ENCODE data around the gene RNASE12. TPM values are rescaled to one million over a fixed set of nuclear protein-coding genes. Genes with fewer than 3 reads are reported as not detected.

RNASE12 gene
- total RNA-seq, 2 donors from 2014 or later: not detected

DNA sequence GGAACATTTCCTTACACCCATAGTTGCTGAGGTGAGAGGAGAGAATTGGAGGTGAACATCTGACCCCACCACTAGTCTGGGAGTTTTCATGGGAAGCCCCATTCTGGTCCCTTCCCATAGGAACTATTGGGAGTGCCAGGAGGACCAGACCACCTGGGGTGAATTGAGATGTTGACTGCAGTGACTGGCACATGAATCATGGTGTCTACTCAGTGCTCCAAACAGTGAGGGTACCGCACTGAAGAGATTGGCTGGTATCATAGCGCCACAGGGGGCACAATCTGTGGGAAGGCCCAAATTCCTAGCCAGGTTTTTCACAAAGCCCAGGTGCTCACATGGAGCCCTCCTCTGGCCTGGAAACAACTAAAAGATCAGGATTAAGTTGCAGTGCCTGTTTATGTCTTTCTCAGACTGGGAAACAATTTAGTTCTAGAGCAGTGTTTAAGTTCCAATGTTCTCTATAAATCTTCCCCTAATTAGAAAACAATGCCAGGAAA is 26.6 kb downstream of the RNASE12 start:
- TF ChIP-seq CTCF (conservative IDR thresholded peaks at IDR 0.05): no peak
- no peak overlapping the region for H3K27ac Mint-ChIP-seq

GRCh38 chr14:20563971-20564370 is 27.2 kb downstream of the RNASE12 start:
- no peak overlapping the region for H3K9ac ChIP-seq (ENCODE audit: extremely low read depth, low read length, poor library complexity, severe bottlenecking)
- H3K4me3 Mint-ChIP-seq: no peak overlapping the region

More for the DNA sequence above, 26.6 kb downstream of the RNASE12 start:
- H3K27me3 Mint-ChIP-seq (ENCODE audit: insufficient read depth): no peaks in the 10 kb centered on the region
- H3K9me3 Mint-ChIP-seq: peaks cover 25% of the 10 kb centered on the region
- Histone ChIP-seq H3K9me3 (ENCODE audit: control insufficient read depth, low read length) (peaks cover 28% of the 10 kb centered on the region), H3K27ac (ENCODE audit: low read depth, low read length) (no peak overlapping the region), H3K36me3 (ENCODE audit: control insufficient read depth, insufficient read depth, low read length) (no peaks in the 10 kb centered on the region), H3K9ac (ENCODE audit: extremely low read depth, low read length, poor library complexity, severe bottlenecking) (no peak overlapping the region), H3K4me3 (ENCODE audit: low read length) (peak overlapping the region; percentile 0), H3K4me1 (ENCODE audit: control insufficient read depth, insufficient read depth, low read length) (peaks cover 7% of the 10 kb centered on the region), H3K27me3 (ENCODE audit: control insufficient read depth, insufficient read depth, low read length, poor library complexity, severe bottlenecking) (no peaks in the 10 kb centered on the region)
- peak; percentile 50 for DNase-seq
- H3K36me3 Mint-ChIP-seq (ENCODE audit: low read depth): peaks cover 12% of the 10 kb centered on the region
- peaks cover 33% of the 10 kb centered on the region for H3K4me1 Mint-ChIP-seq
- H3K4me3 Mint-ChIP-seq: no peak overlapping the region
- WGBS, 2 experiments (ENCODE audit: insufficient coverage in 1 of 2, insufficient read length in 1 of 2): 78 to 94% methylated on average over 2 of the region's 2 CpGs

DNA sequence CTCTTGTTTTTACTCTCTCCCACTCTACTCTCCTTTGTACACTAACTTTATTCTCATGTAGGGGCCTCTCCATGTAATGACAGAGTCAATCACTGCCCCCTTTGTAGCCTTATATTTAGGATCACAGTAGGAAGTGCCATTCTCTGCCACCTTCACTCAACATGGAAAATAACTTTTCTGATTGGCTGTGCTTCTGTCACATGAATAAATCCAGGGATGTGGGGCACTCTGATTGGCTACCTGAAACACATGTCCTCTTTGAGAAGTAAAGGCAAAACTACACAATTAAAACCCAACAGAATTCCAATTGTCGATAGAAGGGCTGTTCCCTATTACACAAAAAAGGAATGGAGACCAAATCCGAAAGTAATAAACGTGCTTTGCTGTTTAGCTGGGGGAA is 30.2 kb downstream of the RNASE12 start, which contains the start of gene RNASE9:
RNASE9 (minus strand) TSS at position 87 of the 400 bp plus-strand sequence.
- Mint-ChIP-seq H3K36me3 (ENCODE audit: low read depth) (no peaks in the 10 kb centered on the region), H3K4me1 (peaks cover 27% of the 10 kb centered on the region), H3K4me3 (no peak within 1 kb of the TSS), H3K9me3 (no peaks in the 10 kb centered on the region), H3K27me3 (ENCODE audit: insufficient read depth) (no peaks in the 10 kb centered on the region), H3K27ac (no peak within 1 kb of the TSS)
- Histone ChIP-seq H3K9ac (ENCODE audit: extremely low read depth, low read length, poor library complexity, severe bottlenecking) (no peak within 1 kb of the TSS), H3K9me3 (ENCODE audit: control insufficient read depth, low read length) (peaks cover 15% of the 10 kb centered on the region), H3K4me1 (ENCODE audit: control insufficient read depth, insufficient read depth, low read length) (peaks cover 13% of the 10 kb centered on the region), H3K4me3 (ENCODE audit: low read length) (no peak within 1 kb of the TSS), H3K27me3 (ENCODE audit: control insufficient read depth, insufficient read depth, low read length, poor library complexity, severe bottlenecking) (no peaks in the 10 kb centered on the region), H3K36me3 (ENCODE audit: control insufficient read depth, insufficient read depth, low read length) (no peaks in the 10 kb centered on the region), H3K27ac (ENCODE audit: low read depth, low read length) (no peak within 1 kb of the TSS)
- TF ChIP-seq CTCF (conservative IDR thresholded peaks at IDR 0.05): no peak
- no peak for DNase-seq
- 87% methylated on average over 3 of the region's 3 CpGs; no CpG with 5 or more reads in 1 of the 2 experiments for WGBS, 2 experiments (ENCODE audit: insufficient coverage in 1 of 2, insufficient read length in 1 of 2)

More at GRCh38 chr14:20563971-20564370, 27.2 kb downstream of the RNASE12 start:
- peaks cover 8% of the 10 kb centered on the region for H3K36me3 Mint-ChIP-seq (ENCODE audit: low read depth)
- peaks cover 37% of the 10 kb centered on the region for H3K4me1 Mint-ChIP-seq
- Histone ChIP-seq H3K27me3 (ENCODE audit: control insufficient read depth, insufficient read depth, low read length, poor library complexity, severe bottlenecking) (no peaks in the 10 kb centered on the region), H3K36me3 (ENCODE audit: control insufficient read depth, insufficient read depth, low read length) (no peaks in the 10 kb centered on the region), H3K9me3 (ENCODE audit: control insufficient read depth, low read length) (peaks cover 23% of the 10 kb centered on the region), H3K27ac (ENCODE audit: low read depth, low read length) (no peak overlapping the region), H3K4me1 (ENCODE audit: control insufficient read depth, insufficient read depth, low read length) (peaks cover 9% of the 10 kb centered on the region), H3K4me3 (ENCODE audit: low read length) (peak overlapping the region; percentile 20)
- no peaks in the 10 kb centered on the region for H3K27me3 Mint-ChIP-seq (ENCODE audit: insufficient read depth)
- WGBS, 2 experiments (ENCODE audit: insufficient coverage in 1 of 2, insufficient read length in 1 of 2): 100% methylated on average over 1 of the region's 1 CpG; no CpG with 5 or more reads in 1 of the 2 experiments
- peaks cover 20% of the 10 kb centered on the region for H3K9me3 Mint-ChIP-seq
- no peak for DNase-seq
- H3K27ac Mint-ChIP-seq: no peak overlapping the region
- TF ChIP-seq CTCF (conservative IDR thresholded peaks at IDR 0.05): no peak

Measured in endodermal cell (in vitro differentiated cells).